Ovary (tissue), 3 donors: Measurements from ENCODE around the gene DPP4.

Source experiments
- CTCF ChIP-seq, 3 donors: fragments of 450-650 bp in 2 of 3; fragments of 200-600 bp in 1 of 3; IDR thresholded peaks; one replicate each; pipeline versions ENCODE4 v1.5.1 to v1.8.0; 2016 to 2022; ENCODE audit warnings: antibody characterized with exemption in 3 of 3, mild to moderate bottlenecking in 1 of 3
- EP300 ChIP-seq: sonication (generic); formaldehyde crosslinking; IDR thresholded peaks from one replicate; pipeline ENCODE4 v1.6.1; 2017; ENCODE audit warnings: antibody characterized with exemption
- donor health status: DM: no; HTN: no; CAD: no.

DNA sequence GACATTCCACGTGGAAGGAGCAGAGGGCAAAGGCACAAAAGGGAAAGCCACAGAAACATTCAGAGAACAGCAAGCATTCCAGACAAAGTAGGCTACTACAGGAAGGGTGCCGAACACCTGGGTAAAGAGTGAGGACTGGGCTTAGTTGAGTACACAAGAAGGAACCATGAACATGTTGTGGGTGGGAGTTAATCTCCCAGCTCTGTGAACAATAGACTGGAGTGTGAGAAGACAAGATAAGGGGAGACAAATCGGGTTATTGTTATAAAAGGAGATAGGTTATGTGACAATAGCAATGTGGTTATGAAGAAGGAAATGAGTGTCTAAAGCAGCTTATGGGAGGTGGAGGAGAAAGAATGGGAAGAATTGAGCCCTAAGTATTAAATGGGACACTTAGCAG lies 70.0 kb downstream of the DPP4 start:
- TF ChIP-seq CTCF (IDR thresholded peaks at IDR 0.05) (no peak), EP300 (no peak)
